H54 (cell line): ENCODE data around the gene C1QTNF6.

Source experiments
- DNase-seq: peaks from one replicate; pipeline ENCODE4 v3.0.0; 2011; ENCODE audit warnings: low spot score, mixed read lengths; ENCODE audit not compliant: insufficient read length
- FAIRE-seq: peaks from 3 replicates; lab custom pipeline; 2011; peaks lifted over from hg19 to GRCh38; lab: Jason Lieb, UNC
- POLR2A ChIP-seq: IDR thresholded peaks from 2 replicates; pipeline ENCODE4 v1.6.1; 2011; ENCODE audit warnings: low read depth, mild to moderate bottlenecking, low read length

C1QTNF6 gene

DNA sequence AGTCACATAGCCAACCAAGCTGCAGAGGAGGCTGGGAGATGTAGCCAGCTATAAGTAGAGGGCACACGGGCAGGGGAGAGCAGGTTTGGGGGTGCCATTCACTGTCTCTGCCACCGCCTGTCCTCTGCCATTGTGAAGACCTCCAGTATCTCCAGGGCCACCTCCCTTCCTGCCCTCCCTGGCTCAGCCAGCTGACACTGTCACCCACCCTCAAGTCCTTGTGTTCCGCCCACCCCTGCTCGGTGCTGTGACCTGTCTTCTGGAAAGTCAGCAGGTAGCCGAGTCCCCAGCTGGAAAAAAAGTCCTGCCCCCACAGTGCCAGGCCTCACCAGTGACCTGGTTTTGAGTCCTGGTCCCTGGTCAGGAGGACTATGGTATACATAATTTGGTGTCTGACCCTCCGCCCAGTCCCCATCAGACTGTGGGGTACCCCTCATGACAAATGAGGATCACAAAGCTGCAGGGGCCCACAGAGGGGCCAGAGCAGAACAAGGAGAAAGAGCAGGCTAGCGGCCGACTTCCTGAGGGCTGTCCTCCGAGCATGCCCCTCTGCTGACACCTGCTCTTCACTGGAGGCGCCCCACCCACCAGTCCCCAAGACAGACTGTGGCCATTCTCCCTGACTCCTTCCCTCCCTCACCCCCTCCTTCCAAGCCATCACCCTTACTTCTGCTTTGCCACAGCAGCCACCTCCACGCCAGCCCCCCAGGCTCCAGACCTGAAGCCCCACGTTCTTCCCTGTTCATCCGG is 31.2 kb downstream of the C1QTNF6 start:
- no peak for FAIRE-seq
- DNase-seq = no peak
- TF ChIP-seq POLR2A = no peak

GRCh38 chr22:37155971-37156370 is 32.1 kb downstream of the C1QTNF6 start:
- DNase-seq = no peak
- FAIRE-seq = no peak
- TF ChIP-seq POLR2A = no peak

- DNase-seq (no peak), FAIRE-seq (no peak)
- TF ChIP-seq POLR2A = no peak
These were observed 32.9 kb downstream of the C1QTNF6 start for GRCh38 chr22:37154925-37155712.

DNA sequence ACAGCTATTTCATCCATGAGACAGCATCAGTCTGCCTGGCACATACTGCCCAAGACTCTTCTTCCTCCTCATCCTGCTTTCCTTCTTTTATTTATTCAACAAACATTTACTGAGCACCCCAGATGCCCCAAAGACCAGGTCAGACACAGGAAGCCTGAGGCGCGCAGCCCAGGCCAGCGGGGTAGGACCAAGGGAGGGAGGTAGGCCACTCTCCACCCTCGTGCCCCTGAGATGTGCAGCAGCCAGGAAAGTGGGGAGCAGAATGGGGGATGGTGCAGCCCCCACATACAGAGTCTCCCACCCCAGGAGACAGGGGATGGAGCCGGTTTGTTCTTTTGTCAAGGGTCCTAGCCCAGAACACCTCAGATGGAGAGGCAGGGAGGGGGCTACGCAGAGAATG is 34.1 kb downstream of the C1QTNF6 start:
- DNase-seq (no peak), FAIRE-seq (no peak)
- no peak for TF ChIP-seq POLR2A

DNA sequence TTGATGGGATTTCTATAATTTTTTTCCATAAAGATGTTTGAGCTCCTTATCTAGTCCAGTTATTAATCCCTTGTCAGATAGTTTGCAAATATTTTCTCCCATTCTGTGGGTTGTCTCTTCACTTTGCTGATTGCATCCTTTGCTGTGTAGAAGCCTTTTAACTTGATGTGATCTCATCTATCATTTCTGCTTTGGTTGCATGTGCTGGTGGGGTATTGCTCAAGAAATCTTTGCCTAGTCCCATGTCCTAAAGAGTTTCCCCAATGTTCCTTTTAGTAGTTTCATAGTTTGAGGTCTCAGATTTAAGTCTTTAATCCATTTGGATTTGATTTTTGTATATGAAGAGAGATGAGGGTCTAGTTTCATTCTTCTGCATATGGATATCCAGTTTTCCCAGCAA is 36.6 kb downstream of the C1QTNF6 start:
- no peak for TF ChIP-seq POLR2A
- DNase-seq (no peak), FAIRE-seq (no peak)

GRCh38 chr22:37150701-37151100 is 37.3 kb downstream of the C1QTNF6 start:
- TF ChIP-seq POLR2A = no peak
- DNase-seq = no peak
- no peak for FAIRE-seq

GRCh38 chr22:37148742-37149665 is 39.0 kb downstream of the C1QTNF6 start:
- DNase-seq = no peak

GRCh38 chr22:37148031-37148651 is 39.9 kb downstream of the C1QTNF6 start:
- FAIRE-seq (no peak), DNase-seq (no peak)
- TF ChIP-seq POLR2A = no peak

More at GRCh38 chr22:37148742-37149665, 39.0 kb downstream of the C1QTNF6 start:
- no peak for TF ChIP-seq POLR2A
- no peak for FAIRE-seq

DNA sequence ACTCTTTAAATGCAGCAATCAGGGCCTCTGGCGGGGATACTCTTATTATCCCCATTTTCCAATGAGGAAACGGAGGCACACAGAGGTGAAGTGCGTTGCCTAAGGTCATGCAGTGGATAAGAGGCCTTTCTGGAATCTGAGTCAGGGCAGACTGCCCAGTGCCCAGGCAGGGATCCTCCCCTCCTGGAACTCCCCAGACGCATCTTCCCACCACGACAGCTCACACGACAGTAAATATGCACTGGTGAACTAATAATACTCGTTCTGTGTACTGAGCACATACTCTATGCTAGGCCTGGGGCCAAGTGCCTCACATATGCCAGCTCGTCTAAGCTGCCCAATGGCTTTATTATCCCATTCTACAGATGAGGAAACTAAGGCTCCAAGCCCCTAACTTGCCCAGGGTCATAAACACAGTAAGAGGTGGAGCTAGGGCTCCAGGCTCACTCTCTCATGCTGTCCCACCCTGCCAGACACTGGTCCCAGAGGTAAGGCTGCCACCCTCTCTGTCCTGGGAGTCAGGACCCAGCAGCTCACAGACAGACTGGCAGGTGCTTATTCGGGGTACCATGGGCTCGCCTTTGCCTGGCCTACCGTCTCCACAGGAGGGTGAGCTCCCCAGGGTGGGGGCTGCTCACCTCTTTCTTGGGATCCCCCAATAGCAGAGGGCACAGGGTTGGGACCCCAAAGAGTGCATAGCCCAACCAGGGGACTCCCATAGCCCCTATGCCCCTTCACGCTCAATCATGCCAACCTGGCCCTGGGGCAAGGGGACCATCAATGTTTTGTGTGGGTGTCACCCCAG is 40.7 kb downstream of the C1QTNF6 start:
- FAIRE-seq (no peak), DNase-seq (no peak)
- no peak for TF ChIP-seq POLR2A

DNA sequence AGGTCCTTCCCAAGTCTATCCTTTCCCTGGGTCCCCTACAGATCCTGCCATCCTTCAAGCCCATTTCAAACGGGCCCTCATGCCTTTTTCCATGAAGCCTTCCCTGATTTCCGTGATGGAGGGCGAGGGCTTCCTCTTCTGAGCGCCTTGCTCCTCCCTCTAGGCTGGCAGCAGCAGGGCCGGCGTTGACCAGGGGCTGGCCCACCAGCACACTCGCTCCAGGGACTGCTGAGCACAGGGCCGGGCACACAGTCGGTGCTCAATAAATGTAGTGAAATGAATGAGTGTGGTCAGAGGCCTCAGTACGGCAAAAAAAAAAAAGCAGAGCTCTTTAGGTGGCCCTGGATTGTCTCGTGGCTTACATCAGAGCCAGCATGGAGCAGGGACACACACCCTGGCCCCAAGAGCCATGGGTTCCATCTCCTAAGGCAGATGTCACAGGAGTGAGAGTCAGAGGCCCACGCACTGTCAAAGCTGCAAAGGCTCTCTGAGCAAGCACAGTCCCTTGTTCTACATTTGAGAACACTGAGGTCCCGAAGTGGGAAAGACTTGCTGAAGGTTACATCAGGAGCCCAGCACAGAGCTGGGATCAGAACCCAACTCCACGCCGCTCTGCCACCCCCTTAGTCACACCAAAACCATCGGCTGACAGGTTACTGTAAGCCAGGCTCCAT is 41.4 kb downstream of the C1QTNF6 start:
- FAIRE-seq = no peak
- no peak for TF ChIP-seq POLR2A
- DNase-seq = no peak

GRCh38 chr22:37146051-37146385 is 42.0 kb downstream of the C1QTNF6 start:
- TF ChIP-seq POLR2A = no peak
- no peak for DNase-seq
- no peak for FAIRE-seq
